Liver (tissue), 9 donors: ENCODE results near the gene RNF25. TPM values are rescaled to one million over a fixed set of nuclear protein-coding genes. Genes with fewer than 3 reads are reported as not detected.

Experiments
- DNase-seq: peaks from one replicate; pipeline ENCODE4 v3.0.0-alpha.2; 2017; ENCODE audit warnings: low spot score
- H3K27ac ChIP-seq, 2 donors: one replicate each; pipeline ENCODE4 v1.7.0; 2013; ENCODE audit warnings: inconsistent platforms in 2 of 2, low read length in 2 of 2, control low read depth in 1 of 2, low read depth in 1 of 2, mild to moderate bottlenecking in 1 of 2
- H3K27me3 ChIP-seq, 4 donors: one replicate each; pipeline versions ENCODE4 v1.6.1 to v1.7.0; 2013; ENCODE audit warnings: low read length in 3 of 4, inconsistent platforms in 1 of 4, mild to moderate bottlenecking in 1 of 4, moderate library complexity in 1 of 4; ENCODE audit not compliant: control insufficient read depth in 4 of 4, insufficient read depth in 4 of 4
- H3K36me3 ChIP-seq, 4 donors: one replicate each; pipeline versions ENCODE4 v1.6.1 to v1.7.0; 2013; ENCODE audit warnings: low read length in 3 of 4, mild to moderate bottlenecking in 3 of 4, low read depth in 1 of 4, moderate library complexity in 1 of 4; ENCODE audit not compliant: control insufficient read depth in 4 of 4, insufficient read depth in 3 of 4
- H3K4me1 ChIP-seq, 4 donors: one replicate each; pipeline versions ENCODE4 v1.6.1 to v1.7.0; 2013; ENCODE audit warnings: low read length in 3 of 4, mild to moderate bottlenecking in 3 of 4, moderate library complexity in 1 of 4; ENCODE audit not compliant: control insufficient read depth in 4 of 4, insufficient read depth in 4 of 4
- H3K4me3 ChIP-seq, 3 donors: one replicate each; pipeline versions ENCODE4 v1.6.1 to v1.7.0; 2013; ENCODE audit warnings: low read length in 3 of 3, control low read depth in 1 of 3, low read depth in 1 of 3, mild to moderate bottlenecking in 1 of 3
- H3K9ac ChIP-seq, 2 donors: one replicate each; pipeline ENCODE4 v1.7.0; 2013; ENCODE audit warnings: low read length in 2 of 2, mild to moderate bottlenecking in 2 of 2, moderate library complexity in 2 of 2, control low read depth in 1 of 2, low read depth in 1 of 2
- H3K9me3 ChIP-seq, 4 donors: one replicate each; pipeline versions ENCODE4 v1.6.1 to v1.7.0; 2013; ENCODE audit warnings: low read length in 3 of 4; ENCODE audit not compliant: control insufficient read depth in 4 of 4
- EGR1 ChIP-seq, 2 donors: IDR thresholded peaks; 2 replicates each; pipeline ENCODE4 v1.6.1; 2016 to 2018; ENCODE audit warnings: antibody characterized with exemption in 2 of 2, low read depth in 2 of 2
- FOXA1 ChIP-seq: IDR thresholded peaks from 2 replicates; pipeline ENCODE4 v1.6.1; 2016; ENCODE audit warnings: antibody characterized with exemption
- FOXA2 ChIP-seq: IDR thresholded peaks from 2 replicates; pipeline ENCODE4 v1.6.1; 2016; ENCODE audit warnings: antibody characterized with exemption
- GABPA ChIP-seq, 2 donors: IDR thresholded peaks in 1 of 2; conservative IDR thresholded peaks in 1 of 2; 2 replicates each; pipeline ENCODE4 v1.6.1; 2016; ENCODE audit warnings: antibody characterized with exemption in 2 of 2, mild to moderate bottlenecking in 1 of 2, moderate library complexity in 1 of 2
- HNF4A ChIP-seq, 2 donors: conservative IDR thresholded peaks; 2 replicates each; pipeline ENCODE4 v1.6.1; 2016; ENCODE audit warnings: antibody characterized with exemption in 2 of 2, mild to moderate bottlenecking in 2 of 2
- JUND ChIP-seq, 2 donors: IDR thresholded peaks; 2 replicates each; pipeline ENCODE4 v1.6.1; 2016; ENCODE audit warnings: antibody characterized with exemption in 2 of 2
- NR2F2 ChIP-seq: IDR thresholded peaks from 2 replicates; pipeline ENCODE4 v1.6.1; 2016; ENCODE audit warnings: antibody characterized with exemption
- SP1 ChIP-seq: IDR thresholded peaks from 2 replicates; pipeline ENCODE4 v1.6.1; 2018; ENCODE audit warnings: antibody characterized with exemption, mild to moderate bottlenecking
- TAF1 ChIP-seq: conservative IDR thresholded peaks from 2 replicates; pipeline ENCODE4 v1.6.1; 2016; ENCODE audit warnings: antibody characterized with exemption, mild to moderate bottlenecking
- YY1 ChIP-seq: IDR thresholded peaks from 2 replicates; pipeline ENCODE4 v1.6.1; 2016; ENCODE audit warnings: antibody characterized with exemption, mild to moderate bottlenecking
- whole genome bisulfite sequencing: extraction: QIAGEN DNeasy Blood & Tissue Kit; methylation state at CpG from one replicate; pipeline ENCODE4 v1.1.7; 2013; 5-methylcytosine and 5-hydroxymethylcytosine counted together
- polyA plus RNA-seq, 2 donors: library from polyadenylated mRNA; stranded (reverse) in 1 of 2; unstranded in 1 of 2; fragments of 200-250 nt in 1 of 2; fragments of >200 nt in 1 of 2; fragmentation: Nextera tagmentation in 1 of 2; extraction: Ambion mirVana in 1 of 2; gene quantifications; one replicate each; pipeline versions ENCODE4 v1.2.1 to v1.2.3, GENCODE V29; 2013 to 2015
- total RNA-seq, 2 donors: library from RNA; depleted of rRNA; stranded (reverse); fragments of >200 nt; gene quantifications; one replicate each; pipeline ENCODE4 v1.2.3, GENCODE V29; 2014
- TF ChIP-seq, protein P1 (sequence below): IDR thresholded peaks from 2 replicates; pipeline ENCODE4 v1.6.1; 2016; ENCODE audit warnings: antibody characterized with exemption
- TF ChIP-seq, protein P2 (sequence below): IDR thresholded peaks from 2 replicates; pipeline ENCODE4 v1.6.1; 2016; ENCODE audit warnings: antibody characterized with exemption
- TF ChIP-seq, protein P3 (sequence below): IDR thresholded peaks from 2 replicates; pipeline ENCODE4 v1.6.1; 2016; ENCODE audit warnings: antibody characterized with exemption
- TF ChIP-seq, protein P4 (sequence below): IDR thresholded peaks from 2 replicates; pipeline ENCODE4 v1.6.1; 2016; ENCODE audit warnings: antibody characterized with exemption, mild to moderate bottlenecking
- donor health status: healthy.
- donor health status: healthy.
- donor health status: healthy.
- donor health status: healthy.
- donor health status: healthy.

RNF25 gene
- total and polyA plus RNA-seq, 4 donors, result 3.3 to 14.0 (median 7.4) TPM

DNA sequence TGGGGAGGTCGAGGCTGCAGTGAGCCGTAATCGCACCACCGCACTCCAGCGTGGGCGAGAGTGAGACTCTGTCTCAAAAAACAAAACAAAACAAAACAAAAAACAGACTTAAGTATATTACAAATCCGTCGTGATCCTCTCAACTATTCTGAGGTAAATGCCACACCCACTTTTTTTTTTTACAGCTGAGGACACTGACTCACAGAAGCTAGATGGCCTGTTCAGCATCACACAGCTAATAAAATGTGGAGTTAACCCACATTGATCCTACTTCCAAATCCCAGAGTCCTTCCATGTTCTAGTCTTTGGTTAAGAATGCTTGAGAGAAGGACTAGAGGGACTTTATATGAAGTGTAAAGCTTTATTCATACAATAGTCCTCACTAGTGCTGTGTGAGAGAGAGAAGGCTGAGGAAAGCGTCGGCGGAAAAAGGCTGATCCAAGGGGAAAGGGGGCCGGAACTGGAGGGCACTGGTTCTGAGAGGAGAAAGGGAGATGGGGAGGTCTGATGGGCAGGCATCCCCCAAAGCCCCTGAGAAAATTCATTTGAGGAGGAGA lies 627 bp downstream of the RNF25 start:
- Histone ChIP-seq H3K27me3 (no peaks in the 10 kb centered on the region), H3K4me3 (peak overlapping the region; percentile 79 to 95 (median 92)), H3K4me1 (peaks cover 5 to 19% (median 16%) of the 10 kb centered on the region in 4 donors), H3K9me3 (no peaks in the 10 kb centered on the region), H3K36me3 (peaks cover 7 to 21% (median 14%) of the 10 kb centered on the region in 4 donors), H3K9ac (peak overlapping the region in 1 of 2 donors; percentile 43), H3K27ac (peak overlapping the region in 1 of 2 donors; percentile 46)
- DNase-seq, result no peak
- WGBS, result 44% methylated on average over 12 of the region's 12 CpGs
- TF ChIP-seq, protein P1, sequence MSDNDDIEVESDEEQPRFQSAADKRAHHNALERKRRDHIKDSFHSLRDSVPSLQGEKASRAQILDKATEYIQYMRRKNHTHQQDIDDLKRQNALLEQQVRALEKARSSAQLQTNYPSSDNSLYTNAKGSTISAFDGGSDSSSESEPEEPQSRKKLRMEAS, result no peak
- TF ChIP-seq EGR1 (IDR thresholded peaks at IDR 0.05; ENCODE audit: low read depth in 2 of 2), result no peak
- no peak for TF ChIP-seq JUND (IDR thresholded peaks at IDR 0.05)

DNA sequence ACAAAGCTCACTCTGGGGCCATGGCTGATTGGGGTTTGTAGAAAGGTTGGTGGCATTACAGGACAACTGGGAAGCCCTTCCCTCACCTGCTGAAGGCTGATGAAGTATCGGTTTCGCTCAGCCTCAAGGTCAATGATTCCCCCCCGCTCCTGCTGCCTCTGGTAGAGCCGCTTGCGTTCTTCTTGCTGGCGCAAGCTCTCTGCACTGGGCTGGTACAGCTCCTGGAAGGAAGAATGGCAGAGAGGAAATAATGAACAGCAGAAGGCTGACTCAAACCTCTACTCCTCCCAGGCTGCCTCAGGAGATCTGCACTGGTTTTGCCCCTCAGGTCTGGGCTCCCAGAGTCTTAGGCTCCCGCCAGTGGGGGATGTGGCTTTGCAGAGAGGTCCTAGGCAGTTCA lies 7.1 kb downstream of the RNF25 start:
- no peak overlapping the region for H3K9ac ChIP-seq
- no peaks in the 10 kb centered on the region for H3K27me3 ChIP-seq
- peaks cover 26 to 60% (median 46%) of the 10 kb centered on the region in 4 donors for H3K36me3 ChIP-seq
- peaks cover 5 to 9% (median 7%) of the 10 kb centered on the region in 4 donors for H3K4me1 ChIP-seq
- H3K27ac ChIP-seq, result no peak overlapping the region
- no peak overlapping the region for H3K4me3 ChIP-seq
- 98% methylated on average over 7 of the region's 7 CpGs for WGBS
- no peak for TF ChIP-seq FOXA2
- no peak for TF ChIP-seq SP1
- TF ChIP-seq TAF1, result no peak
- no peak for TF ChIP-seq YY1
- TF ChIP-seq GABPA (IDR thresholded peaks at IDR 0.05 in 1 of 2, conservative IDR thresholded peaks at IDR 0.05 in 1 of 2), result no peak
- TF ChIP-seq, protein P2, sequence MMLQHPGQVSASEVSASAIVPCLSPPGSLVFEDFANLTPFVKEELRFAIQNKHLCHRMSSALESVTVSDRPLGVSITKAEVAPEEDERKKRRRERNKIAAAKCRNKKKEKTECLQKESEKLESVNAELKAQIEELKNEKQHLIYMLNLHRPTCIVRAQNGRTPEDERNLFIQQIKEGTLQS, result no peak
- TF ChIP-seq HNF4A (conservative IDR thresholded peaks at IDR 0.05), result no peak
- no peak for TF ChIP-seq NR2F2
- TF ChIP-seq FOXA1, result no peak
- no peak for TF ChIP-seq EGR1 (IDR thresholded peaks at IDR 0.05; ENCODE audit: low read depth in 2 of 2)
- TF ChIP-seq, protein P3, sequence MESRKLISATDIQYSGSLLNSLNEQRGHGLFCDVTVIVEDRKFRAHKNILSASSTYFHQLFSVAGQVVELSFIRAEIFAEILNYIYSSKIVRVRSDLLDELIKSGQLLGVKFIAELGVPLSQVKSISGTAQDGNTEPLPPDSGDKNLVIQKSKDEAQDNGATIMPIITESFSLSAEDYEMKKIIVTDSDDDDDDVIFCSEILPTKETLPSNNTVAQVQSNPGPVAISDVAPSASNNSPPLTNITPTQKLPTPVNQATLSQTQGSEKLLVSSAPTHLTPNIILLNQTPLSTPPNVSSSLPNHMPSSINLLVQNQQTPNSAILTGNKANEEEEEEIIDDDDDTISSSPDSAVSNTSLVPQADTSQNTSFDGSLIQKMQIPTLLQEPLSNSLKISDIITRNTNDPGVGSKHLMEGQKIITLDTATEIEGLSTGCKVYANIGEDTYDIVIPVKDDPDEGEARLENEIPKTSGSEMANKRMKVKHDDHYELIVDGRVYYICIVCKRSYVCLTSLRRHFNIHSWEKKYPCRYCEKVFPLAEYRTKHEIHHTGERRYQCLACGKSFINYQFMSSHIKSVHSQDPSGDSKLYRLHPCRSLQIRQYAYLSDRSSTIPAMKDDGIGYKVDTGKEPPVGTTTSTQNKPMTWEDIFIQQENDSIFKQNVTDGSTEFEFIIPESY, result no peak
- TF ChIP-seq, protein P4, sequence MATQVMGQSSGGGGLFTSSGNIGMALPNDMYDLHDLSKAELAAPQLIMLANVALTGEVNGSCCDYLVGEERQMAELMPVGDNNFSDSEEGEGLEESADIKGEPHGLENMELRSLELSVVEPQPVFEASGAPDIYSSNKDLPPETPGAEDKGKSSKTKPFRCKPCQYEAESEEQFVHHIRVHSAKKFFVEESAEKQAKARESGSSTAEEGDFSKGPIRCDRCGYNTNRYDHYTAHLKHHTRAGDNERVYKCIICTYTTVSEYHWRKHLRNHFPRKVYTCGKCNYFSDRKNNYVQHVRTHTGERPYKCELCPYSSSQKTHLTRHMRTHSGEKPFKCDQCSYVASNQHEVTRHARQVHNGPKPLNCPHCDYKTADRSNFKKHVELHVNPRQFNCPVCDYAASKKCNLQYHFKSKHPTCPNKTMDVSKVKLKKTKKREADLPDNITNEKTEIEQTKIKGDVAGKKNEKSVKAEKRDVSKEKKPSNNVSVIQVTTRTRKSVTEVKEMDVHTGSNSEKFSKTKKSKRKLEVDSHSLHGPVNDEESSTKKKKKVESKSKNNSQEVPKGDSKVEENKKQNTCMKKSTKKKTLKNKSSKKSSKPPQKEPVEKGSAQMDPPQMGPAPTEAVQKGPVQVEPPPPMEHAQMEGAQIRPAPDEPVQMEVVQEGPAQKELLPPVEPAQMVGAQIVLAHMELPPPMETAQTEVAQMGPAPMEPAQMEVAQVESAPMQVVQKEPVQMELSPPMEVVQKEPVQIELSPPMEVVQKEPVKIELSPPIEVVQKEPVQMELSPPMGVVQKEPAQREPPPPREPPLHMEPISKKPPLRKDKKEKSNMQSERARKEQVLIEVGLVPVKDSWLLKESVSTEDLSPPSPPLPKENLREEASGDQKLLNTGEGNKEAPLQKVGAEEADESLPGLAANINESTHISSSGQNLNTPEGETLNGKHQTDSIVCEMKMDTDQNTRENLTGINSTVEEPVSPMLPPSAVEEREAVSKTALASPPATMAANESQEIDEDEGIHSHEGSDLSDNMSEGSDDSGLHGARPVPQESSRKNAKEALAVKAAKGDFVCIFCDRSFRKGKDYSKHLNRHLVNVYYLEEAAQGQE, result no peak
- DNase-seq, result no peak
- no peaks in the 10 kb centered on the region for H3K9me3 ChIP-seq
